Measurements from ENCODE around the gene PCBP3.

Gene PCBP3

GRCh38 chr21:45816794-45817193 lies 173.3 kb downstream of the PCBP3 start:
- no peak for DNase-seq

GRCh38 chr21:45817345-45817744 lies 173.8 kb downstream of the PCBP3 start:
- DNase-seq = no peak

GRCh38 chr21:45818276-45818903 lies 174.9 kb downstream of the PCBP3 start:
- DNase-seq = peak; percentile 22

GRCh38 chr21:45818904-45819285 lies 175.4 kb downstream of the PCBP3 start:
- DNase-seq = peak; percentile 91

- no peak for DNase-seq
Measured at GRCh38 chr21:45819478-45820170, 176.1 kb downstream of the PCBP3 start.

GRCh38 chr21:45820171-45821091 lies 176.9 kb downstream of the PCBP3 start:
- DNase-seq = peak; percentile 88

GRCh38 chr21:45821315-45821962 lies 177.9 kb downstream of the PCBP3 start:
- DNase-seq = no peak

- DNase-seq = no peak
Measured at GRCh38 chr21:45821998-45822397, 178.5 kb downstream of the PCBP3 start.

GRCh38 chr21:45822429-45823099 lies 179.0 kb downstream of the PCBP3 start:
- DNase-seq = no peak

GRCh38 chr21:45823100-45823681 lies 179.7 kb downstream of the PCBP3 start:
- no peak for DNase-seq

GRCh38 chr21:45824546-45825215 lies 181.2 kb downstream of the PCBP3 start:
- DNase-seq = no peak

- no peak for DNase-seq
Measured at GRCh38 chr21:45825219-45825618, 181.7 kb downstream of the PCBP3 start.

- no peak for DNase-seq
Measured at GRCh38 chr21:45826676-45827301, 183.3 kb downstream of the PCBP3 start.

- DNase-seq = no peak
Measured at GRCh38 chr21:45827302-45827692, 183.8 kb downstream of the PCBP3 start.

GRCh38 chr21:45827881-45828579 lies 184.5 kb downstream of the PCBP3 start:
- DNase-seq = no peak

GRCh38 chr21:45828580-45829570 lies 185.3 kb downstream of the PCBP3 start:
- no peak for DNase-seq

GRCh38 chr21:45829668-45830067 lies 186.1 kb downstream of the PCBP3 start:
- no peak for DNase-seq

- DNase-seq = no peak
Measured at GRCh38 chr21:45830221-45830640, 186.7 kb downstream of the PCBP3 start.

GRCh38 chr21:45830720-45831366 lies 187.3 kb downstream of the PCBP3 start:
- DNase-seq = no peak

All from stimulated activated CD4-positive, alpha-beta T cell treated with anti-CD3 and anti-CD28 coated beads, Interleukin-15, amount 100 ng/mL, for 24 hours (primary cell).